Natural killer cell (primary cell): Measurements from ENCODE around the gene TRIM31. TPM values are rescaled to one million over a fixed set of nuclear protein-coding genes. Genes with fewer than 3 reads are reported as not detected.

ENCODE experiments used
- ATAC-seq, 3 donors: fragments of 150-1000 bp in 2 of 3; fragments of 200-7000 bp in 1 of 3; cut with Tn5 transposase; 1 replicate in 1 of 3; 2 replicates in 2 of 3; pipeline ENCODE4 v1.10.0; 2021; ENCODE audit warnings: mild to moderate bottlenecking in 2 of 3, moderate library complexity in 2 of 3
- DNase-seq, 2 donors: peaks; one replicate each; pipeline versions ENCODE4 v3.0.0 to v3.0.0-alpha.2; 2013 to 2021; ENCODE audit warnings: mixed read lengths in 1 of 2
- H3K27ac ChIP-seq: one replicate; pipeline ENCODE4 v1.5.1; 2013; ENCODE audit warnings: mild to moderate bottlenecking, low read length
- H3K27me3 ChIP-seq: one replicate; pipeline ENCODE4 v1.6.1; 2013; ENCODE audit warnings: low read length; ENCODE audit not compliant: control insufficient read depth, insufficient read depth
- H3K36me3 ChIP-seq: one replicate; pipeline ENCODE4 v1.6.1; 2013; ENCODE audit warnings: low read length; ENCODE audit not compliant: control insufficient read depth, insufficient read depth
- H3K4me1 ChIP-seq: one replicate; pipeline ENCODE4 v1.6.1; 2013; ENCODE audit warnings: low read length; ENCODE audit not compliant: control insufficient read depth, insufficient read depth
- H3K4me3 ChIP-seq: one replicate; pipeline ENCODE4 v1.5.1; 2013; ENCODE audit warnings: low read length
- H3K9me3 ChIP-seq: one replicate; pipeline ENCODE4 v1.6.1; 2013; ENCODE audit warnings: low read length; ENCODE audit not compliant: control insufficient read depth, insufficient read depth
- H3K27ac Mint-ChIP-seq, 2 donors: one replicate each; pipeline ENCODE4 v1.8.0; 2022; ENCODE audit warnings: mild to moderate bottlenecking in 2 of 2, mixed read lengths in 2 of 2, moderate library complexity in 1 of 2
- H3K27me3 Mint-ChIP-seq, 2 donors: one replicate each; pipeline ENCODE4 v1.8.0; 2022; ENCODE audit warnings: low read depth in 2 of 2, mixed read lengths in 2 of 2
- H3K36me3 Mint-ChIP-seq: one replicate; pipeline ENCODE4 v1.8.0; 2022; ENCODE audit warnings: mixed read lengths
- H3K4me1 Mint-ChIP-seq, 2 donors: one replicate each; pipeline ENCODE4 v1.8.0; 2022; ENCODE audit warnings: mixed read lengths in 2 of 2
- H3K4me3 Mint-ChIP-seq: one replicate; pipeline ENCODE4 v1.8.0; 2022; ENCODE audit warnings: mild to moderate bottlenecking, moderate library complexity, mixed read lengths
- H3K9me3 Mint-ChIP-seq, 2 donors: one replicate each; pipeline ENCODE4 v1.8.0; 2022; ENCODE audit warnings: mixed read lengths in 2 of 2
- CTCF ChIP-seq: fragments of 200-600 bp; IDR thresholded peaks from one replicate; pipeline ENCODE4 v1.8.0; 2022; ENCODE audit warnings: antibody characterized with exemption
- WGBS: methylation state at CpG from one replicate; pipeline ENCODE4 v1.1.7; 2013; ENCODE audit warnings: missing lambda C conversion rate; ENCODE audit not compliant: insufficient coverage; 5-methylcytosine and 5-hydroxymethylcytosine counted together
- intact Hi-C: fragments of 100-400 bp; cut with micrococcal nuclease; formaldehyde crosslinking; loops from one replicate; pipeline ENCODE4 v1.14.2; 2022
- total RNA-seq, 4 donors: library from RNA; stranded (reverse); fragments of 120-200 nt in 1 of 4; gene quantifications; one replicate each; pipeline versions ENCODE4 v1.2.3 to v1.2.4, GENCODE V29; 2013 to 2022

The TRIM31 gene
- total RNA-seq, 3 donors from 2014 or later (not counting 1 experiment from before 2014, with no cell fraction given): not detected

- peak overlapping the region; percentile 11 for H3K27ac ChIP-seq
- peak overlapping the region; percentile 37 for H3K4me3 ChIP-seq
- peak; percentile 72 to 92 for DNase-seq
- intact Hi-C loops: loop anchor here (1.0 to 5.0 kb wide), 3 partner anchors 28 to 294 kb away; no protein-coding TSS in a partner anchor
- Mint-ChIP-seq H3K9me3 (no peaks in the 10 kb centered on the region), H3K4me1 (peaks cover 34 to 37% of the 10 kb centered on the region in 2 donors), H3K4me3 (peak overlapping the region; percentile 73), H3K27me3 (peaks cover 44 to 54% of the 10 kb centered on the region in 2 donors), H3K36me3 (no peaks in the 10 kb centered on the region), H3K27ac (peak overlapping the region; percentile 71 to 80)
- peaks cover 34% of the 10 kb centered on the region for H3K27me3 ChIP-seq
- ATAC-seq: peak; percentile 89
- WGBS: 4% methylated on average over 36 of the region's 36 CpGs
- peak; percentile 84 for TF ChIP-seq CTCF
- peaks cover 38% of the 10 kb centered on the region for H3K4me1 ChIP-seq
- H3K36me3 ChIP-seq: no peaks in the 10 kb centered on the region
- H3K9me3 ChIP-seq: no peaks in the 10 kb centered on the region
Observed at GRCh38 chr6:30102970-30103871, 9.7 kb downstream of the TRIM31 start.

GRCh38 chr6:30102414-30102969, 10.4 kb downstream of the TRIM31 start:
- DNase-seq (peak in 1 of 2 donors; percentile 33), ATAC-seq (peak; percentile 3 to 9 (median 5))
- no peaks in the 10 kb centered on the region for H3K36me3 Mint-ChIP-seq
- peaks cover 36% of the 10 kb centered on the region for H3K27me3 ChIP-seq
- peak overlapping the region; percentile 71 to 80 for H3K27ac Mint-ChIP-seq
- H3K4me1 Mint-ChIP-seq: peaks cover 34 to 37% of the 10 kb centered on the region in 2 donors
- intact Hi-C loops: loop anchor here (5.0 kb wide), 1 partner anchor 295 kb away; no protein-coding TSS in a partner anchor
- peaks cover 38% of the 10 kb centered on the region for H3K4me1 ChIP-seq
- peak overlapping the region; percentile 11 for H3K27ac ChIP-seq
- H3K9me3 ChIP-seq: no peaks in the 10 kb centered on the region
- WGBS: 61% methylated on average over 13 of the region's 15 CpGs
- H3K4me3 Mint-ChIP-seq: peak overlapping the region; percentile 73
- no peak for TF ChIP-seq CTCF
- peak overlapping the region; percentile 45 for H3K4me3 ChIP-seq
- peaks cover 44 to 52% of the 10 kb centered on the region in 2 donors for H3K27me3 Mint-ChIP-seq
- no peaks in the 10 kb centered on the region for H3K36me3 ChIP-seq
- H3K9me3 Mint-ChIP-seq: no peaks in the 10 kb centered on the region

- peak; percentile 66 to 67 (median 66) for ATAC-seq
- Mint-ChIP-seq H3K4me3 (peak overlapping the region; percentile 73), H3K27me3 (peaks cover 49 to 57% of the 10 kb centered on the region in 2 donors), H3K9me3 (no peaks in the 10 kb centered on the region), H3K4me1 (peaks cover 34 to 37% of the 10 kb centered on the region in 2 donors), H3K27ac (peak overlapping the region in 1 of 2 donors; percentile 80), H3K36me3 (no peaks in the 10 kb centered on the region)
- Histone ChIP-seq H3K9me3 (no peaks in the 10 kb centered on the region), H3K27me3 (peaks cover 40% of the 10 kb centered on the region), H3K4me1 (peaks cover 38% of the 10 kb centered on the region), H3K4me3 (peak overlapping the region; percentile 45), H3K27ac (peak overlapping the region; percentile 11), H3K36me3 (no peaks in the 10 kb centered on the region)
- intact Hi-C loops: loop anchor here (5.0 kb wide), 1 partner anchor 296 kb away; no protein-coding TSS in a partner anchor
- peak; percentile 55 to 75 for DNase-seq
- no peak for TF ChIP-seq CTCF
- 6% methylated on average over 51 of the region's 51 CpGs for WGBS
Observed at GRCh38 chr6:30101444-30102413, 11.2 kb downstream of the TRIM31 start.
